HepG2 (cell line): Measurements from ENCODE around the gene PTPRD. TPM values are rescaled to one million over a fixed set of nuclear protein-coding genes. Genes with fewer than 3 reads are reported as not detected.

Experiments
- ATAC-seq: fragments of 200-7000 bp; cut with Tn5 transposase; 3 replicates; pipeline ENCODE4 v1.9.1; 2020; ENCODE audit warnings: mild to moderate bottlenecking, moderate library complexity
- BruUV-seq: library from RNA; stranded (reverse); fragments of 400-500 nt; replicated peaks from 2 replicates; lab custom pipeline; 2021; lab: Mats Ljungman, UMichigan
- CTCF ChIA-PET: fragments of 300-600 bp; formaldehyde crosslinking; extraction: SDS; loops from one replicate; lab custom pipeline; 2021; ENCODE audit warnings: low total read pairs, inconsistent platforms, low intra/inter-chr PET ratio; lab: Yijun Ruan, JAX
- POLR2A ChIA-PET: fragments of 350-600 bp; sonication (Branson Sonifier 250); formaldehyde crosslinking; loops from one replicate; lab custom pipeline; 2020; ENCODE audit warnings: antibody characterized with exemption, inconsistent platforms; lab: Yijun Ruan, JAX
- DNase-seq: peaks from one replicate; pipeline ENCODE4 v3.0.0-alpha.2; 2015; ENCODE audit warnings: low spot score
- FAIRE-seq: peaks from 3 replicates; lab custom pipeline; 2011; peaks lifted over from hg19 to GRCh38; lab: Jason Lieb, UNC
- H2AFZ ChIP-seq: one replicate; pipeline ENCODE4 v1.6.1; 2011; ENCODE audit warnings: low read length, inconsistent platforms
- H3K27ac ChIP-seq: fragments of 300-600 bp; 3 replicates; pipeline ENCODE4 v1.8.0; 2011; ENCODE audit warnings: mixed run types, mild to moderate bottlenecking, mixed read lengths, low read length, inconsistent platforms; ENCODE audit not compliant: insufficient read depth; ENCODE audit errors: extremely low read length
- H3K27me3 ChIP-seq, 2 experiments: fragments of 200-600 bp in 1 of 2; 2 replicates in 1 of 2; 3 replicates in 1 of 2; pipeline versions ENCODE4 v1.6.0 to v1.8.0; 2011; ENCODE audit warnings: low read length in 2 of 2, mild to moderate bottlenecking in 2 of 2, moderate library complexity in 2 of 2, inconsistent platforms in 1 of 2; ENCODE audit not compliant: insufficient read depth in 2 of 2, control insufficient read depth in 1 of 2
- H3K36me3 ChIP-seq, 2 experiments: fragments of 200-600 bp in 1 of 2; replicated peaks in 1 of 2; 2 replicates in 1 of 2; 3 replicates in 1 of 2; pipeline versions ENCODE4 v1.5.1 to v1.8.0; 2011; ENCODE audit warnings: low read length in 2 of 2, inconsistent platforms in 1 of 2; ENCODE audit not compliant: insufficient read depth in 2 of 2, control insufficient read depth in 1 of 2
- H3K4me1 ChIP-seq: 2 replicates; pipeline ENCODE4 v1.5.1; 2012; ENCODE audit warnings: low read length, inconsistent platforms; ENCODE audit not compliant: insufficient read depth
- H3K4me2 ChIP-seq: 2 replicates; pipeline ENCODE4 v1.6.0; 2011; ENCODE audit warnings: low read depth, low read length, inconsistent platforms
- H3K4me3 ChIP-seq, 3 experiments: fragments of 200-600 bp in 1 of 3; sonication (generic), shearing (Covaris generic) in 1 of 3; replicated peaks in 1 of 3; 2 replicates each; pipeline ENCODE4 v1.5.1; 2011 to 2016; ENCODE audit warnings: low read length in 3 of 3, inconsistent platforms in 2 of 3, low read depth in 2 of 3, mild to moderate bottlenecking in 2 of 3, control low read depth in 1 of 3, mixed read lengths in 1 of 3; ENCODE audit not compliant: insufficient read depth in 1 of 3
- H3K79me2 ChIP-seq: one replicate; pipeline ENCODE4 v1.6.1; 2011; ENCODE audit warnings: low read length, inconsistent platforms; ENCODE audit not compliant: insufficient read depth
- H3K9ac ChIP-seq: 2 replicates; pipeline ENCODE4 v1.6.0; 2011; ENCODE audit warnings: mild to moderate bottlenecking, low read depth, low read length, inconsistent platforms; ENCODE audit not compliant: insufficient read depth
- H3K9me3 ChIP-seq: 2 replicates; pipeline ENCODE4 v1.5.1; 2012; ENCODE audit warnings: mild to moderate bottlenecking, low read length
- H4K20me1 ChIP-seq: 2 replicates; pipeline ENCODE4 v1.6.0; 2011; ENCODE audit warnings: inconsistent platforms, mild to moderate bottlenecking, low read length, moderate library complexity; ENCODE audit not compliant: insufficient read depth
- AGO1 ChIP-seq: fragments of 200-400 bp; formaldehyde crosslinking; IDR thresholded peaks from 2 replicates; pipeline ENCODE4 v1.6.1; 2017; ENCODE audit warnings: mild to moderate bottlenecking, low read depth, low read length, moderate library complexity; ENCODE audit not compliant: poor library complexity, severe bottlenecking
- BRD4 ChIP-seq: sonication (generic); formaldehyde crosslinking; IDR thresholded peaks from 2 replicates; pipeline ENCODE4 v1.4.0; 2020; ENCODE audit warnings: missing genetic modification reagents
- DR1 ChIP-seq: sonication (generic); formaldehyde crosslinking; IDR thresholded peaks from 2 replicates; pipeline ENCODE4 v1.8.0; 2021; ENCODE audit warnings: mild to moderate bottlenecking, missing genetic modification reagents, inconsistent platforms
- KLF11 ChIP-seq: IDR thresholded peaks from 2 replicates; pipeline ENCODE4 v1.6.1; 2016; ENCODE audit warnings: missing compliant biosample characterization
- NCOA2 ChIP-seq: sonication (generic); formaldehyde crosslinking; IDR thresholded peaks from 2 replicates; pipeline ENCODE4 v1.8.0; 2022; ENCODE audit warnings: inconsistent platforms
- SOX6 ChIP-seq, 2 experiments: fragments of 450-650 bp in 1 of 2; sonication (generic) in 1 of 2; formaldehyde crosslinking in 1 of 2; IDR thresholded peaks; 2 replicates each; pipeline versions ENCODE4 v1.4.0 to v1.6.1; 2017 to 2020; ENCODE audit warnings: antibody characterized with exemption in 1 of 2, mild to moderate bottlenecking in 1 of 2, missing genetic modification reagents in 1 of 2
- ZNF451 ChIP-seq: sonication (generic); formaldehyde crosslinking; IDR thresholded peaks from 2 replicates; pipeline ENCODE4 v1.5.0; 2020; ENCODE audit warnings: mild to moderate bottlenecking, missing genetic modification reagents
- ZNF569 ChIP-seq: sonication (generic); formaldehyde crosslinking; IDR thresholded peaks from 2 replicates; pipeline ENCODE4 v1.5.0; 2020; ENCODE audit warnings: mild to moderate bottlenecking, missing genetic modification reagents, moderate library complexity, borderline replicate concordance
- WGBS: methylation state at CpG from one replicate; pipeline ENCODE4 v1.1.6; 2017; ENCODE audit warnings: low lambda C conversion rate; 5-methylcytosine and 5-hydroxymethylcytosine counted together
- in situ Hi-C: cut with HindIII; loops from 2 replicates; pipeline ENCODE4 v1.10.0; 2017; ENCODE audit warnings: low pct_unique_long_range_greater_than_20kb; ENCODE audit not compliant: extremely low pct_ligation_motif_present
- intact Hi-C: fragments of 100-400 bp; cut with micrococcal nuclease; formaldehyde crosslinking; loops from one replicate; pipeline ENCODE4 v1.10.0; 2022; ENCODE audit not compliant: unreplicated experiment
- polyA plus RNA-seq, 8 experiments: library from polyadenylated mRNA; depleted of rRNA in 3 of 8; stranded (reverse) in 7 of 8; unstranded in 1 of 8; fragments of >200 nt; fragmentation: Illumina TruSeq in 4 of 8; extraction: Trizol in 4 of 8; gene quantifications; 2 replicates each; pipeline versions ENCODE4 v1.2.1 to v1.2.3, GENCODE V29; 2011 to 2016; ENCODE audit warnings: low read depth in 4 of 8, missing spikeins in 1 of 8, mixed read lengths in 1 of 8; ENCODE audit not compliant: insufficient read depth in 1 of 8
- total RNA-seq, 5 experiments: library from RNA; depleted of rRNA; stranded (reverse); fragments of >200 nt; fragmentation: Illumina TruSeq; extraction: Trizol; gene quantifications; 2 replicates each; pipeline ENCODE4 v1.2.3, GENCODE V29; 2016; ENCODE audit warnings: low read depth in 1 of 5
- TF ChIP-seq, protein P1 (sequence below): sonication (generic); formaldehyde crosslinking; IDR thresholded peaks from 2 replicates; pipeline ENCODE4 v1.4.0; 2020; ENCODE audit warnings: missing genetic modification reagents, mild to moderate bottlenecking, borderline replicate concordance

Gene PTPRD
- total and polyA plus RNA-seq, 2 of the 13 experiments (the other 11 are each of a cell fraction or from before 2014, with no cell fraction given) = 0.05 TPM; not detected in 1

DNA sequence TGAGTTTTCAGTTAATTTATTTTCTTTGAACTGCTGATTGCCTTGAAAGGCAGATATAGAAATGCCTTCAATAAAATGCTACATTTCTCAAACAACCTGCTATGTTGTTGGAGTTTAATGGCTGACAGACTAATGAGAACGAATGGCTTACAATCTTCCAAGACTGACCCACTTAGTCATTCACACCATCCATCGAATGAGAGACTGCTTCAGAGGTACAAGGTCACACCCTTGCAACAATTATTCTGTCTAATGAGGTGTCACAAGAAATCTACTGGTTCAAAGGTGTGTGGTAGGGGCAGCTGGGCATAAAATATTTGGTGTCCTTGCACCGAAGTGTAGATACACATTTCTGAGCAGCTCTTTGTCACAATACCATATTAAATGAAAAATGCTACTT is 18.3 kb downstream of the PTPRD start (continued):
- TF ChIP-seq KLF11 (no peak), ZNF569 (CRISPR knock-in tag) (no peak), ZNF451 (CRISPR knock-in tag) (no peak), AGO1 (no peak), SOX6 (IDR thresholded peaks at IDR 0.05) (no peak), SOX6 (CRISPR knock-in tag; IDR thresholded peaks at IDR 0.05) (no peak)
- TF ChIP-seq, protein P1, sequence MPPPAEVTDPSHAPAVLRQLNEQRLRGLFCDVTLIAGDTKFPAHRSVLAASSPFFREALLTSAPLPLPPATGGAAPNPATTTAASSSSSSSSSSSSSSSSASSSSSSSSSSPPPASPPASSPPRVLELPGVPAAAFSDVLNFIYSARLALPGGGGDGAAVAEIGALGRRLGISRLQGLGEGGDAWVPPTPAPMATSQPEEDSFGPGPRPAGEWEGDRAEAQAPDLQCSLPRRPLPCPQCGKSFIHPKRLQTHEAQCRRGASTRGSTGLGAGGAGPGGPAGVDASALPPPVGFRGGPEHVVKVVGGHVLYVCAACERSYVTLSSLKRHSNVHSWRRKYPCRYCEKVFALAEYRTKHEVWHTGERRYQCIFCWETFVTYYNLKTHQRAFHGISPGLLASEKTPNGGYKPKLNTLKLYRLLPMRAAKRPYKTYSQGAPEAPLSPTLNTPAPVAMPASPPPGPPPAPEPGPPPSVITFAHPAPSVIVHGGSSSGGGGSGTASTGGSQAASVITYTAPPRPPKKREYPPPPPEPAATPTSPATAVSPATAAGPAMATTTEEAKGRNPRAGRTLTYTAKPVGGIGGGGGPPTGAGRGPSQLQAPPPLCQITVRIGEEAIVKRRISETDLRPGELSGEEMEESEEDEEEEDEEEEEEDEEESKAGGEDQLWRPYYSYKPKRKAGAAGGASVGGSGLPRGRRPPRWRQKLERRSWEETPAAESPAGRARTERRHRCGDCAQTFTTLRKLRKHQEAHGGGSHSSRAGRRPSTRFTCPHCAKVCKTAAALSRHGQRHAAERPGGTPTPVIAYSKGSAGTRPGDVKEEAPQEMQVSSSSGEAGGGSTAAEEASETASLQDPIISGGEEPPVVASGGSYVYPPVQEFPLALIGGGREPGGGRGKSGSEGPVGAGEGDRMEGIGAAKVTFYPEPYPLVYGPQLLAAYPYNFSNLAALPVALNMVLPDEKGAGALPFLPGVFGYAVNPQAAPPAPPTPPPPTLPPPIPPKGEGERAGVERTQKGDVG = no peak

DNA sequence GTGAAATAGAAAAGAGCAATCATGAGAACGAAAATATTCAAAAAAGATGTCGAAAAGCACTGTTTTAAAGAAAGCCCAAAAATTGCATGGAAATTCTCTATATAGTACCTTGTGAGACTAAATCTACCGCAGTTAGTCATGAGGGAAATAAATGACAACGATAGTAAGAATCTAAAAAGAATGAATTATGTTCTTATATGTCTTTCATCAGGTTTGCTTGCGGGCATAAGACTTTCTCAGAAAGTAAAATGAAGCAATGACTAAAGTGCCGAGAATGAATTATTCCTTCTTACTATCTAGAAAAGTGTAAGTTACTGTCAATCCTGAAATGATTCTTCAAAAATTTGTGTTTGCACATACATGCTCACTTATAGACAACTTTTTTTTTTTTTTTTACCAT is 26.4 kb downstream of the PTPRD start:
- ChIA-PET CTCF (no interaction called here), POLR2A (no interaction called here)
- TF ChIP-seq DR1 (CRISPR knock-in tag) (no peak), NCOA2 (CRISPR knock-in tag) (no peak), BRD4 (no peak)
- DNase-seq = no peak
- Histone ChIP-seq H3K9me3 (peaks cover 14% of the 10 kb centered on the region; the same call in 1 of the 2 replicates), H2AFZ (no peak overlapping the region), H3K27ac (no peak overlapping the region), H4K20me1 (no peaks in the 10 kb centered on the region), H3K4me2 (no peak overlapping the region), H3K4me1 (no peaks in the 10 kb centered on the region), H3K79me2 (no peaks in the 10 kb centered on the region), H3K27me3 (no peaks in the 10 kb centered on the region), H3K36me3 (no peaks in the 10 kb centered on the region), H3K9ac (no peak overlapping the region), H3K4me3 (no peak overlapping the region)
- in situ Hi-C loops (no loop called here), intact Hi-C loops (no loop called here)
- ATAC-seq = no peak
- no peak for FAIRE-seq
- no TSS peak for BruUV-seq
- WGBS = 3% methylated on average over 6 of the region's 6 CpGs
